GM12874 (cell line): ENCODE results near the gene GJB2.

ENCODE experiments used
- CTCF ChIP-seq: IDR thresholded peaks from 2 replicates; pipeline ENCODE4 v1.5.1; 2011; ENCODE audit warnings: low read depth, mild to moderate bottlenecking, control low read depth, low read length, moderate library complexity; ENCODE audit not compliant: insufficient read depth

GJB2 gene

GRCh38 chr13:20191311-20192157, 1.2 kb downstream of the GJB2 start:
- no peak for TF ChIP-seq CTCF

- no peak for TF ChIP-seq CTCF
Measured at GRCh38 chr13:20190481-20191310, 2.0 kb downstream of the GJB2 start.

GRCh38 chr13:20190076-20190475, 2.7 kb downstream of the GJB2 start:
- no peak for TF ChIP-seq CTCF

GRCh38 chr13:20188667-20189553, 3.8 kb downstream of the GJB2 start:
- peak; percentile 31; the same call in 1 of the 2 replicates for TF ChIP-seq CTCF

- TF ChIP-seq CTCF: no peak
Measured at GRCh38 chr13:20186771-20187170, 6.0 kb downstream of the GJB2 start.

- TF ChIP-seq CTCF: no peak
Measured at GRCh38 chr13:20185366-20186056, 7.2 kb downstream of the GJB2 start.
